Type B pancreatic cell (in vitro differentiated cells): Measurements from ENCODE around the gene RNASE7. TPM values are rescaled to one million over a fixed set of nuclear protein-coding genes. Genes with fewer than 3 reads are reported as not detected.
"Not testable (repeated sequence)": the region's sequence is repeated elsewhere in the genome, so short reads cannot be mapped to it uniquely, and the experiment has no call there.

Experiments used
- DNase-seq: peaks from one replicate; pipeline ENCODE4 v3.0.0; 2021; ENCODE audit warnings: mixed read lengths; ENCODE audit not compliant: unreplicated experiment; ENCODE audit errors: extremely low spot score
- H3K27ac Mint-ChIP-seq: 2 replicates; pipeline ENCODE4 v1.8.0; 2021; ENCODE audit warnings: mild to moderate bottlenecking, mixed read lengths
- H3K27me3 Mint-ChIP-seq: 2 replicates; pipeline ENCODE4 v1.8.0; 2021; ENCODE audit warnings: mixed read lengths
- H3K36me3 Mint-ChIP-seq: 2 replicates; pipeline ENCODE4 v1.8.0; 2021; ENCODE audit warnings: mixed read lengths
- H3K4me1 Mint-ChIP-seq: one replicate; pipeline ENCODE4 v1.8.0; 2021; ENCODE audit warnings: mixed read lengths; ENCODE audit not compliant: unreplicated experiment
- H3K4me3 Mint-ChIP-seq: 2 replicates; pipeline ENCODE4 v1.8.0; 2021; ENCODE audit warnings: mild to moderate bottlenecking, mixed read lengths
- H3K9me3 Mint-ChIP-seq: 2 replicates; pipeline ENCODE4 v1.8.0; 2021; ENCODE audit warnings: mixed read lengths
- CTCF ChIP-seq: fragments of 200-600 bp; sonication (generic); conservative IDR thresholded peaks from 2 replicates; pipeline ENCODE4 v1.5.0; 2021; ENCODE audit warnings: antibody characterized with exemption, mild to moderate bottlenecking
- total RNA-seq: library from RNA; stranded (reverse); gene quantifications from 2 replicates; pipeline ENCODE4 v1.2.1, GENCODE V29; 2021; ENCODE audit warnings: low replicate concordance

RNASE7 gene
- total RNA-seq, 1 donor from 2014 or later = not detected

- Mint-ChIP-seq H3K27me3 (peaks cover 4% of the 10 kb centered on the region), H3K4me3 (no peak overlapping the region), H3K36me3 (no peaks in the 10 kb centered on the region), H3K4me1 (peaks cover 14% of the 10 kb centered on the region), H3K9me3 (no peaks in the 10 kb centered on the region), H3K27ac (no peak overlapping the region)
- TF ChIP-seq CTCF = no peak
- no peak for DNase-seq
These were observed 5.4 kb upstream of the RNASE7 start for GRCh38 chr14:21036751-21037150.

- H3K27me3 Mint-ChIP-seq = peaks cover 4% of the 10 kb centered on the region
- H3K4me1 Mint-ChIP-seq = peaks cover 14% of the 10 kb centered on the region
- DNase-seq = no peak
- no peak for TF ChIP-seq CTCF
- no peaks in the 10 kb centered on the region for H3K36me3 Mint-ChIP-seq
- no peaks in the 10 kb centered on the region for H3K9me3 Mint-ChIP-seq
- H3K27ac Mint-ChIP-seq = no peak overlapping the region
- no peak overlapping the region for H3K4me3 Mint-ChIP-seq
These were observed 5.0 kb upstream of the RNASE7 start for GRCh38 chr14:21037156-21037555.

- peak overlapping the region; percentile 54 for H3K27ac Mint-ChIP-seq
- H3K4me1 Mint-ChIP-seq = peaks cover 14% of the 10 kb centered on the region
These were observed 3.4 kb upstream of the RNASE7 start for GRCh38 chr14:21038441-21039422.

GRCh38 chr14:21039585-21040369 is 2.4 kb upstream of the RNASE7 start:
- Mint-ChIP-seq H3K36me3 (no peaks in the 10 kb centered on the region), H3K9me3 (no peaks in the 10 kb centered on the region), H3K4me1 (peaks cover 21% of the 10 kb centered on the region), H3K4me3 (peak overlapping the region; percentile 11), H3K27me3 (peaks cover 7% of the 10 kb centered on the region), H3K27ac (peak overlapping the region; percentile 42)
- TF ChIP-seq CTCF = peak; percentile 77
- DNase-seq = no peak

More at GRCh38 chr14:21038441-21039422, 3.4 kb upstream of the RNASE7 start:
- peaks cover 5% of the 10 kb centered on the region for H3K27me3 Mint-ChIP-seq
- peak overlapping the region; percentile 8 for H3K4me3 Mint-ChIP-seq
- no peaks in the 10 kb centered on the region for H3K9me3 Mint-ChIP-seq
- DNase-seq = no peak
- TF ChIP-seq CTCF = no peak
- no peaks in the 10 kb centered on the region for H3K36me3 Mint-ChIP-seq

- Mint-ChIP-seq H3K4me1 (peaks cover 21% of the 10 kb centered on the region), H3K36me3 (no peaks in the 10 kb centered on the region), H3K27me3 (peaks cover 7% of the 10 kb centered on the region), H3K9me3 (no peaks in the 10 kb centered on the region), H3K4me3 (peak overlapping the region; percentile 11), H3K27ac (peak overlapping the region; percentile 42)
- TF ChIP-seq CTCF = no peak
- DNase-seq = no peak
These were observed 1.7 kb upstream of the RNASE7 start for GRCh38 chr14:21040370-21040925.

GRCh38 chr14:21040941-21041340 is 1.2 kb upstream of the RNASE7 start:
- H3K27ac Mint-ChIP-seq, H3K27me3 Mint-ChIP-seq, H3K9me3 Mint-ChIP-seq, DNase-seq, H3K4me3 Mint-ChIP-seq, H3K36me3 Mint-ChIP-seq: not testable (repeated sequence)
- H3K4me1 Mint-ChIP-seq = peaks cover 21% of the 10 kb centered on the region
